Brain pericyte (primary cell): ENCODE data around the gene BTBD6.
"Not testable (repeated sequence)": the region's sequence is repeated elsewhere in the genome, so short reads cannot be mapped to it uniquely, and the experiment has no call there.

Experiments
- DNase-seq: peaks from one replicate; pipeline ENCODE4 v3.0.0-alpha.2; 2012; ENCODE audit warnings: low read depth, low spot score

Gene BTBD6

DNA sequence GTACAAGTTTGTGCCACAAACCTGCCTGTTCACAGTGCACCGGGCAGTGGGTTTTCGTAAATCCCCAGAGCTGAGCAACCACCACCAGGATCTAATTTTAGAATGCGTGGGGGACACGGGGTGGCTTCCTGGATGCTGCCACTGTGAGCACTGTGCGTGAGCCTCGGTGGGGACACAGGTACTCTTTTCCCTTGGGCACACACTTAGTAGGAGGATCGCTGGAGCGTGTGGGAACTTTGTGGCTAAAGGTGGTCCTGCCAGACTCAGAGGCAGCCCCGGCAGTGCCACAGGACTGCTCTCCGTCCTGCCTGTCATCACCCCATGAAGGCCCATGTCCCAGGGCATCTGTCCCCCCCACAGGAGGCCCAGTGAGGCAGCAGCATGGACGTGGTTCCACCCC lies 21.1 kb downstream of the BTBD6 start:
- DNase-seq, result no peak

GRCh38 chr14:105271224-105271890 lies 23.0 kb downstream of the BTBD6 start:
- DNase-seq, result no peak

GRCh38 chr14:105272623-105273022 lies 24.3 kb downstream of the BTBD6 start:
- DNase-seq, result no peak

- DNase-seq, result no peak
Measured at GRCh38 chr14:105273062-105273461, 24.7 kb downstream of the BTBD6 start.

GRCh38 chr14:105274637-105275036 lies 26.3 kb downstream of the BTBD6 start:
- no peak for DNase-seq

- no peak for DNase-seq
Measured at GRCh38 chr14:105275267-105275946, 27.1 kb downstream of the BTBD6 start.

GRCh38 chr14:105277448-105277847 lies 29.1 kb downstream of the BTBD6 start:
- DNase-seq, result not testable (repeated sequence)

- DNase-seq, result no peak
Measured at GRCh38 chr14:105279642-105280361, 31.5 kb downstream of the BTBD6 start.

DNA sequence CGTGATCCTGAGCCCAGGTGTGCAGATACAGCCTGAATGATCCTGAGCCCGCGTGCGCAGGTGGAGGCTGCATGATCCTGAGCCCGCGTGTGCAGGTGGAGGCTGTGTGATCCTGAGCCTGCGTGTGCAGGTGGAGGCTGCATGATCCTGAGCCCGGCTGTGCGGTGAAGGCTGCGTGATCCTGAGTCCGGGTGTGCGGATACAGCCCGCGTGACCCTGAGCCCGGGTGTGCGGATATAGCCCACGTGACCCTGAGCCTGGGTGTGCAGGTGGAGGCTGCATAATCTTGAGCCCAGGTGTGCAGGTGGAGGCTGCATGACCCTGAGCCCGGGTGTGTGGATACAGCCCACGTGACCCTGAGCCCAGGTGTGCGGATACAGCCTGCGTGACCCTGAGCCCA lies 32.2 kb downstream of the BTBD6 start:
- no peak for DNase-seq

DNA sequence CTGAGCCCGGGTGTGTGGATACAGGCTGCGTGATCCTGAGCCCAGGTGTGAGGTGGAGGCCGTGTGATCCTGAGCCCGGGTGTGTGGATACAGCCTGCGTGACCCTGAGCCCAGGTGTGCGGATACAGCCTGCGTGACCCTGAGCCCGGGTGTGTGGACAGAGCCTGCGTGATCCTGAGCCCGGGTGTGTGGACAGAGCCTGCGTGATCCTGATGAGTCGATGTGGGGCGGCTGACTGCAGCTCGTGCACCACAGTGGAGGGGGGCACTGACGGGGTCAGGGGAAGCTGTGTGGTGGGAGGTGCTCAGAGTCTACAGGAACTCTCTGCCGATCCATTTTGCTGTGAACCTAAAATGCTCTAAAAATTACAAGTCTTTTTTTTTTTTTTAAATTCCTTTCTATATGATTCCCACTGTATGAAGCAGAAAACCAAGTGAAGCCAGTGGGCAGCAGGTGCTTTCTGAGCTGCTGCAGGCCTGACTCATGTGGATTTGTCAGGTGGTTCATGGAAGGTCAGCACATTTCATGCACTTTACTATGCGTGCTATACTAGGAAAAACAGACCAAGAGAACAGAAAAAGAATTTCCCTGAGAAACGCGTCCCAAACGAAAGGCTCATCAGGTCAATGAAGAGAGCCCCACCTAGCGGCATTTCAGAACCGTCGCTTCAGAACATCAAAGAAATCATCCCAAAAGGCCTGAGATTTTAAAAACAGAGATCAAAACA lies 33.2 kb downstream of the BTBD6 start:
- DNase-seq, result no peak

DNA sequence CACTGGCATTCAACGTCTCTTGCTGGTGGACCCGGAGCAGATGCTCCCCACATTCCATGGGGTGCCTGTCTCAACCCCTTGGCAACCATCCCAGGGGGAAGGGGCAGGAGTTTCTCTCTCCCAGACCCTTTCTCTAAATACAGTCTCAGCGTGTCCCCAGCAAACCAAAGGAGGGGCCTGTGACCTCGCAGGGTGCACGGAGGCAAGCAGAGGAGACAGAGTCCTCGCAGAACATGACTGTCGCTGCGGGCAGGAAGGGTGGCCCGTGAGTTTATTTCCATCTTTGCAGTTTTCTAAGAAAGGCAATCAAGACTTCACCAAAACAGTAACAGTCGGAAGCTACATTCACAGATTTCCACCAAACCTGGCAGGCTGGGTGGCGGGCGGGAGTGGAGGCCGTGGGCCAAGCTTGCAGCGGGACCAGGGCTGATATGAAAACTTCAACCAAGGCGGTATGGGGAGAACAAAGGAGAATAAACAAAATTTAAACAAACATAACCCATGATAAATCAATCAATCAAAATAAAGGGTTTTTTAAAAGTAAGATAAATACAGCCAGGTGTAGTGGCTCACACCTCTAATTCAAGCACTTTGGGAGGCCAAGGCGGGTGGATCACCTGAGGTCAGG lies 33.9 kb downstream of the BTBD6 start:
- no peak for DNase-seq

DNA sequence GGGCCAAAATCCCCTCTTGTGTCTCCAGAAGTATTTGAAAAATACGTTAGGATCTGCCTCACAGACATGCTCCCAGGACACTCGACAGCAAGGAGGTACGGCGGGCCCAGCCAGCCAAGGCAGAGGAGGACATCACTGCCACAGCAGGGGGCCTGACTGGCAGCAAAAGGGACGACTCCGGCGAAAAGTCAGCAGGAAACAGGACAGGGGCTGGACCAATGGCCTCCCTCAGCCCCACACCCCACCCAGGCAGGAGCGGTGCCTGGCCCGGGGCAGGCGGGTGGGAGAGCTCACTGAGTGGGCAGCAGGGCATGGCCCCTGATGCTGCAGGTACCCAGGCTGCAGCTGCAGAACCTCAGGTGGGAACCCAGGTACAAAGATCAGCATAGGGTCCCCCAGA lies 34.7 kb downstream of the BTBD6 start:
- no peak for DNase-seq

DNA sequence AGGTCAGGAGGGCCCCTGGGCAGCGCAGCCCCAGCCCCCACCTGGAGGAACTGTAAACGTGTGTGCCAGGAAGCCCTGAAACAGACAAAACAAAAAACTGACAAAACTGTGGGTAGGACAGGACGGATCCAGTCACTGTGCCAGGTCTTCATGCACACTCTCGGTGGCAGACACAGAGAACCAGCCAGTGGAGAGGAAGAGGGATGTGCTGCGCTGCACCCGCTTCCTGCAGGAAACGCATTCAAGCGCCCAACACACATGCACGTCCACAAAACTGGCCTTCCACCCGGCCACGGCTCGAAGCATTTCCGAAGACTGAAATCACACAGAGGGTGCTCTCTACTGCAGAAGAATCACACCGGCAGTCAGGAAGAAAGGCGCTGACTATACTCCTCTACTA lies 35.6 kb downstream of the BTBD6 start:
- DNase-seq, result no peak

DNA sequence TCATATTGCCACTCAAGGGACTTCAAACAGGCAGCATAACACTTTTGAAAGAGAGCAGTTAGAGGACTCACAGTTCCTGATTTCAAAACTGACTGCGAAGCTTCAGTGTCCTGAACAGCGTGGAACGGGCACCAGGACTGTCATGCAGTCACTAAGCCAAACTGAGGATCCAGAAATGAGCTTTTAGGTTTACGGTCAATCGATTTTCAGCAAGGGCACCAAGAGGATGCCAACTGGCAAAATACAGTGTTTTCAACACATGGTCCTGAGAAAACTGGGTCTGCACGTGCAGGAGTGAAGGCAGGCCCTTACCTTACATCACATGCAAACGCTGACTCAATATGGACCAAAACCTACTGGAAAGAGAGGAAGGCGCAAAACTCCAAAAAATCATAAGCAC lies 36.8 kb downstream of the BTBD6 start:
- DNase-seq, result no peak

DNA sequence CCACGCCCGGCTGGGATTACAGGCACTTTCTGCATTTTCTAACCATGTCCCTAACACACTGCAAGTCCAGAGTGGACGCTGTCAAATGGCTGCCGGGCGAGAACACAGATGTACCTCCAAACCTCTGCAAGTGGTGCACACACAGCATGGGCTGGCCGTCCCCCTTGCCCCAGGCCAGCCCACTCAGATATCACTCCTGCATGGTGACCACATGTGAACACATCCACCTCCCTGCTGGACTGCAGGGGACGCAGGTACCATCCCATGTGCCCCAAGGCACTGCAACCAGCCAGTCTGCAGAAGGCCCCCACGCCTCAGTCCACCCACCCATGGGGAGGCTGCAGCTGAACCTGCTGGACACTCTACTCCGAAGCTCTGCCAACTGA lies 38.4 kb downstream of the BTBD6 start:
- DNase-seq, result no peak

DNA sequence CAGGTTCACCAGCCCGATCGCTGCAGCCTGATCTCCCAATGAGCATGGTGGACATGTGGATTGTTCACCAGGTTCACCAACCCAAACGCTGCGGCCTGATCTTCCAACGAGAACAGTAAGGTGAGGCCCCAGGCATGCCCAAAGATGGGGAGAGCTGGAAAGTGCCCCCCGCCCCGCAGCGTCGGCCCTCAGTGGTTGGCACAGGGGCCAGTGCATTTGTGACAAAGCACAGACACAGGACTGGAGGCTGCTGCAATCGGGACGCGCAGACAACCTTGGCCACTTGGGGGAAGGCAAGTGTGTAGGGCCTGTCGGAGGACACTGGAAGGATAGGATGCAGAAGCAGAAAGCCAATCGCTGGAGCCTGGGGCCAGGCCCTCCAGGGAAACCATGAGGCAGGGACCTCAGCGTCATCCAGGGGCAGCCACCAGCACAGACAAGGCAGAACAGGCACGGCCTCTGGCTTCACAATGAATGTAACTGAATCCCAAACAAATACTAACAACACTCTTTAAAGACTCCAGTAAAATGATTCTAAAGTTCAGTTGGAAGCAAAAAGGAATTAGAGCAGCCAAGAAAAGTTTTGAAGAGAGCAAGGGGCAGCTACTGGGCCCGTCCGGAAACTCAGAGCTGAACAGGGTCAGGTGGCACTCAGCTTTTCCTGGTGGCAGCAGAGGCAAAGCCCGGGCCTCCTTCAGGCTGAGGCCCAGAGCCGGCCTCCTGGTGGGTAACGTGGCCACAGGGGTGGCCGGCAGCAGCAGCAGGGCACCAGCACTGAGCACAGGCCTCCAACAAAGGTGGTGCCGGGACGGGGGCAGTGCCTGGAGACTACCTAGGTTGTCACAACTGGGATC lies 39.1 kb downstream of the BTBD6 start:
- DNase-seq, result no peak

DNA sequence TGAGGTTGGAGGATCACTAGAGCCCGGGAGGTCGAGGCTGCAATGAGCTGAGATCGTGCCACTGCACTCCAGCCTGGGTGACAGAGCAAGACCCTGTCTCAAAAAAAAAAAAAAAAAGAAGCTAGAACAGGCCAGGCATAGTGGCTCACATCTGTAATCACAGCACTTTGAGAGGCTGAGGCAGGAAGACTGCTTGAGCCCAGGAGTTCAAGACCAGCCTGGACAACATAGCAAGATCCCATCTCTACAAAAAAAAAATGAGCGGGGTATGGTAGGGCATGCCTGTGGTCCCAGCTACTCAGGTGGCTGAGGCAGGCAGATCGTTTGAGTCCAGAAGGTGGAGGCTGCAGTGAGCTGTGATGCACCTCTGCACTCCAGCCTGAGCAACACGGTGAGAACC lies 40.6 kb downstream of the BTBD6 start:
- DNase-seq, result not testable (repeated sequence)

GRCh38 chr14:105290621-105291346 lies 42.5 kb downstream of the BTBD6 start:
- no peak for DNase-seq

GRCh38 chr14:105292826-105293711 lies 44.7 kb downstream of the BTBD6 start:
- DNase-seq, result no peak
